22Rv1 (cell line): ENCODE results near the gene TM4SF20.

Experiments used
- ZFX ChIP-seq: fragments of 450-650 bp; IDR thresholded peaks from 2 replicates; pipeline ENCODE4 v1.6.1; 2017; ENCODE audit warnings: antibody characterized with exemption, borderline replicate concordance
- TF ChIP-seq, protein P1 (sequence below): fragments of 450-650 bp; IDR thresholded peaks from 2 replicates; pipeline ENCODE4 v1.5.1; 2017; ENCODE audit warnings: mild to moderate bottlenecking

DNA sequence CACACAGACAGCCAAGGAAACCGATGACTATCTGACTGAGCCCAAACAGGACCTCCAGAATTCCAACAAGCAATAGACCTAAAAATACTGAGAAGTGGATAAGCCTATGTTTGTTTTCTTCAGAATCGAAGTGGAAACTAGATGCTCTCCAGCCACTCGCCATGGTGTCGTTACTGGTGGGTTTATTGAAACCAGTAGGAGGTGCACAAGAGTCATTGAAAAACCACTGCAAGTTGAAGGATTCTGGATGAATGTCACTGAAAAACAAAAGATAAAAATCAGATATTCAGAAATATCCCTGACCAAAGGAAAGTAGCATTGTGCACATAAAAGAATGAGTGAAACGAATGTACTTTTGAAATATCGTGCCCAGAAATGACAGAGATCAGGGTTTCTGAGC is 15.3 kb downstream of the TM4SF20 start:
- TF ChIP-seq, protein P1, sequence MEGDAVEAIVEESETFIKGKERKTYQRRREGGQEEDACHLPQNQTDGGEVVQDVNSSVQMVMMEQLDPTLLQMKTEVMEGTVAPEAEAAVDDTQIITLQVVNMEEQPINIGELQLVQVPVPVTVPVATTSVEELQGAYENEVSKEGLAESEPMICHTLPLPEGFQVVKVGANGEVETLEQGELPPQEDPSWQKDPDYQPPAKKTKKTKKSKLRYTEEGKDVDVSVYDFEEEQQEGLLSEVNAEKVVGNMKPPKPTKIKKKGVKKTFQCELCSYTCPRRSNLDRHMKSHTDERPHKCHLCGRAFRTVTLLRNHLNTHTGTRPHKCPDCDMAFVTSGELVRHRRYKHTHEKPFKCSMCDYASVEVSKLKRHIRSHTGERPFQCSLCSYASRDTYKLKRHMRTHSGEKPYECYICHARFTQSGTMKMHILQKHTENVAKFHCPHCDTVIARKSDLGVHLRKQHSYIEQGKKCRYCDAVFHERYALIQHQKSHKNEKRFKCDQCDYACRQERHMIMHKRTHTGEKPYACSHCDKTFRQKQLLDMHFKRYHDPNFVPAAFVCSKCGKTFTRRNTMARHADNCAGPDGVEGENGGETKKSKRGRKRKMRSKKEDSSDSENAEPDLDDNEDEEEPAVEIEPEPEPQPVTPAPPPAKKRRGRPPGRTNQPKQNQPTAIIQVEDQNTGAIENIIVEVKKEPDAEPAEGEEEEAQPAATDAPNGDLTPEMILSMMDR: peak; percentile 45
- TF ChIP-seq ZFX: no peak
